AG10803 (cell line): Measurements from ENCODE around the gene ITGB5.
"Not testable (repeated sequence)": the region's sequence is repeated elsewhere in the genome, so short reads cannot be mapped to it uniquely, and the experiment has no call there.

Experiments used
- DNase-seq: peaks from one replicate; pipeline ENCODE4 v3.0.0; 2010; ENCODE audit warnings: low read depth
- H3K4me3 ChIP-seq: 2 replicates; pipeline ENCODE4 v1.5.1; 2011; ENCODE audit warnings: mild to moderate bottlenecking, low read length, control low read depth
- CTCF ChIP-seq: conservative IDR thresholded peaks from 2 replicates; pipeline ENCODE4 v1.5.1; 2011; ENCODE audit warnings: mild to moderate bottlenecking, low read length, control low read depth, inconsistent platforms

The ITGB5 gene

DNA sequence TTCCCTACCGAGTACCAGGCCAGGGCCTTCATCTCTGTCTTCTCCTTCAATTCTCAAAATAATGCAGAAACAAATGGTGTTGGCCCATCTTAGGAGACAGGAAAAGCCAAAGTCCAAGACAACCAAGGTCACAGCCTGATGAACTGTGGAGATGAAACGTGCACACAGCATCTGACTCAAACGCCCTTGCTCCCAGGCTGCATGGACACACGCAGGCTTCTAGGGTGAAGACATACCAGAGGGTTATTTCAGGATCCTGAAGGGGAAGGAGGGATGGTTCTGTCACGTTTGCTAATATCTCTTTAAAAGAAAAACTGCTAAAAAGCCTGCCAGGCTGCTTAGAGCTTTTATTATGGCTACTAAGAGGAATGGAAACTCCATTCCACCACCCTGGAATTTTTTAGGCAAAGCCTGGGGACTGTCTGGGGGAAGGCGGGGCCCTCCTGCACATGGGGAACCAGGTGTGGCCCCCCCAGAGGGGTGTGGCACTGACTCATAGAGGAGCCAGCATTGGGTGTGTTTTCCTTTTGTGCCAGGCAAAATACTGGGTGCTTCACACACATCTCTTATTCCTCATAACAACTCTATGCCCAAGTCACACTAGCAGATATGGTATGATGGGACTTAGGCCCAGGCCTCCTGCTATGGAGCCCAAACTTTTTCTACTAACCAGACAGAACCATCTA is 94.0 kb downstream of the ITGB5 start:
- H3K4me3 ChIP-seq: no peak overlapping the region
- DNase-seq: peak; percentile 87
- no peak for TF ChIP-seq CTCF

DNA sequence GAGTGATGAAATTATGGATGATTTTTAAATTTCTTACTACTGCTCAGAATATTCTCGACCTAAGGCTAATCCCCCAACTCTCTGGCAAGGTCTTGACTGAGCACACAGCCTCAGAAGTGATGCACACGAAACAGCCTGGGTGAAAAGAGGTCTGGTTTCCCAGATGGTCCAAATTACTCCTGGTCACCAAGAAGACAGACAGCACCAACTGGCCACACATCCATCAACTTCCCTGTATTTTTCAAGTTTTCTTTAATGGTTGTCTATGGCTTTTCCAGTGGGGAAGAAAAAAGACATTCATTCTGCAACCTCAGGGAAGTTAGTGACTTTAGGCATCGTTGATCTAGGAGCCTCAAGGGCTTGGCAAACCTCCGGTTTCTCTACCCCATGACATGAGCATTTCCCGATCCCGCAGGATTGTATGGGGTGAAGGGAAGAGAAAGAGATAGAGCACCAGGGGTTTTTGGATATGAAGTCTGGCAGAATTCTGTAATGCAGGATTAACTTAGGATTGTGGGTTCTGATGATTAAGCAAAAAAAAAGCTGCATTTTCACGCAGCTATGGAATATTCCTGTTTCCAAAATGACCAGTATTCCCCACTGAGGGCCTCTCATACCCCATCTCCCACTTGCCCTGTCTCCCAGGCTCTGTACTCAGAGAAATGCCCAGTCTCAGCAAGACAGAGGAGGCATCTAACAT is 94.7 kb downstream of the ITGB5 start:
- no peak overlapping the region; the same call in 1 of the 2 replicates for H3K4me3 ChIP-seq
- no peak for TF ChIP-seq CTCF
- peak; percentile 59 for DNase-seq

- DNase-seq: peak; percentile 100
- peak overlapping the region; percentile 36 for H3K4me3 ChIP-seq
- no peak for TF ChIP-seq CTCF
Observed at GRCh38 chr3:124791639-124792151, 95.5 kb downstream of the ITGB5 start.

GRCh38 chr3:124791142-124791541 is 96.0 kb downstream of the ITGB5 start:
- peak; percentile 97 for DNase-seq
- peak overlapping the region; percentile 36 for H3K4me3 ChIP-seq
- no peak for TF ChIP-seq CTCF

DNA sequence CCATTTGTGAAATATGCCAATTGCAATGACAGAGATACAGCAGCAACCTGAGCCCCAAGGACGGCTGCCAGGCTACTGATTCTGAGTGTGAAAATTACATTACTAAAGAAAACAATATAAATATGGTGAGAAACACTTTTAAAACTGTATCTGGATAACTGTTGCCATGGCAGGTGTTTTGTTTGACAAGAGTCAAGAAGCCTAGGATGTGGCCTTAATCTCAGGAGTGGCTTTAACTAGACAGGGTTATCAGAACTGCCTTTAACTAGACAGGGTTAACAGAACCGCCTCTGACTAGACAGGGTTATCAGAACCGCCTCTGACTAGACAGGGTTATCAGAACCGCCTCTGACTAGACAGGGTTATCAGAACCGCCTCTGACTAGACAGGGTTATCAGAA is 98.1 kb downstream of the ITGB5 start:
- not testable (repeated sequence) for DNase-seq

GRCh38 chr3:124788254-124788745 is 98.9 kb downstream of the ITGB5 start:
- no peak for TF ChIP-seq CTCF
- no peak overlapping the region for H3K4me3 ChIP-seq
- DNase-seq: no peak

More for the DNA sequence above, 98.1 kb downstream of the ITGB5 start:
- H3K4me3 ChIP-seq: not testable (repeated sequence)

GRCh38 chr3:124787476-124788195 is 99.5 kb downstream of the ITGB5 start:
- no peak overlapping the region for H3K4me3 ChIP-seq
- peak; percentile 73 for DNase-seq
- no peak for TF ChIP-seq CTCF
